H1 (cell line): Measurements from ENCODE around the gene MYOG. TPM values are rescaled to one million over a fixed set of nuclear protein-coding genes. Genes with fewer than 3 reads are reported as not detected.

Source experiments
- CTCF ChIA-PET: fragments of 300-600 bp; sonication (Branson Sonifier 250); formaldehyde crosslinking; loops from one replicate; lab custom pipeline; 2021; ENCODE audit not compliant: partially characterized antibody; lab: Charles Lee
- POLR2A ChIA-PET: fragments of 300-600 bp; sonication (Branson Sonifier 250); formaldehyde crosslinking; loops from one replicate; lab custom pipeline; 2021; ENCODE audit warnings: inconsistent platforms; ENCODE audit not compliant: partially characterized antibody; lab: Charles Lee
- DNase-seq, 2 experiments: peaks; one replicate each; pipeline versions ENCODE4 v3.0.0 to v3.0.0-alpha.2; 2010 to 2022; ENCODE audit warnings: low spot score in 2 of 2, low read depth in 1 of 2, mixed read lengths in 1 of 2
- FAIRE-seq: peaks from 2 replicates; lab custom pipeline; 2011; peaks lifted over from hg19 to GRCh38; lab: Jason Lieb, UNC
- H2AFZ ChIP-seq: 2 replicates; pipeline ENCODE4 v1.8.1; 2012; ENCODE audit warnings: low read length, inconsistent platforms
- H2AK5ac ChIP-seq: 2 replicates; pipeline ENCODE4 v1.6.1; 2013; ENCODE audit warnings: low read depth, low read length
- H2BK120ac ChIP-seq: replicated peaks from 2 replicates; pipeline ENCODE3; 2013; ENCODE audit warnings: low read depth, low read length, inconsistent platforms
- H2BK12ac ChIP-seq: 2 replicates; pipeline ENCODE4 v1.6.1; 2013; ENCODE audit warnings: low read depth, low read length
- H2BK15ac ChIP-seq: 2 replicates; pipeline ENCODE4 v1.6.1; 2013; ENCODE audit warnings: low read length
- H2BK20ac ChIP-seq: 2 replicates; pipeline ENCODE4 v1.6.1; 2013; ENCODE audit warnings: low read length
- H2BK5ac ChIP-seq: 2 replicates; pipeline ENCODE4 v1.6.1; 2013; ENCODE audit warnings: low read depth, low read length
- H3K14ac ChIP-seq: 2 replicates; pipeline ENCODE4 v1.6.1; 2013; ENCODE audit warnings: inconsistent platforms; ENCODE audit not compliant: insufficient read length
- H3K18ac ChIP-seq: 2 replicates; pipeline ENCODE4 v1.6.1; 2013; ENCODE audit warnings: low read length; ENCODE audit errors: extremely low read depth
- H3K23ac ChIP-seq: 2 replicates; pipeline ENCODE4 v1.6.1; 2013; ENCODE audit warnings: inconsistent platforms; ENCODE audit not compliant: insufficient read length
- H3K23me2 ChIP-seq: 2 replicates; pipeline ENCODE4 v1.6.1; 2013; ENCODE audit warnings: low read depth, low read length
- H3K27ac ChIP-seq: 2 replicates; pipeline ENCODE4 v1.6.1; 2011; ENCODE audit warnings: low read depth, low read length, inconsistent platforms
- H3K27me3 ChIP-seq, 4 experiments: replicated peaks in 1 of 4; 1 replicate in 1 of 4; 2 replicates in 3 of 4; pipeline versions ENCODE4 v1.6.1 to v1.8.1; 2011 to 2013; ENCODE audit warnings: low read length in 3 of 4, mild to moderate bottlenecking in 3 of 4, inconsistent platforms in 2 of 4, mixed read lengths in 2 of 4, moderate library complexity in 1 of 4; ENCODE audit not compliant: control insufficient read depth in 3 of 4, insufficient read depth in 3 of 4; ENCODE audit errors: extremely low read depth in 1 of 4
- H3K36me3 ChIP-seq, 4 experiments: 2 replicates each; pipeline versions ENCODE4 v1.6.1 to v1.8.1; 2011 to 2013; ENCODE audit warnings: mild to moderate bottlenecking in 4 of 4, low read length in 3 of 4, moderate library complexity in 2 of 4, control low read depth in 1 of 4, inconsistent platforms in 1 of 4; ENCODE audit not compliant: insufficient read depth in 4 of 4, control insufficient read depth in 2 of 4
- H3K4ac ChIP-seq: replicated peaks from 2 replicates; pipeline ENCODE3; 2013; ENCODE audit warnings: low read length, low read depth, mixed read lengths, inconsistent platforms; ENCODE audit not compliant: insufficient read length
- H3K4me1 ChIP-seq, 4 experiments: replicated peaks in 1 of 4; 1 replicate in 1 of 4; 2 replicates in 3 of 4; pipeline versions ENCODE4 v1.6.1 to v1.8.1; 2011 to 2013; ENCODE audit warnings: low read length in 3 of 4, inconsistent platforms in 2 of 4, mixed read lengths in 1 of 4; ENCODE audit not compliant: insufficient read depth in 4 of 4, control insufficient read depth in 3 of 4
- H3K4me2 ChIP-seq, 2 experiments: 2 replicates each; pipeline versions ENCODE4 v1.6.1 to v1.8.1; 2011 to 2013; ENCODE audit warnings: low read depth in 2 of 2, low read length in 2 of 2, control low read depth in 1 of 2, inconsistent platforms in 1 of 2, mild to moderate bottlenecking in 1 of 2; ENCODE audit not compliant: insufficient read depth in 1 of 2
- H3K4me3 ChIP-seq, 4 experiments: fragments of 200-600, 300-600 bp in 1 of 4; sonication (generic), shearing (Covaris generic), sonication (Bioruptor Twin) in 1 of 4; 2 replicates each; pipeline versions ENCODE4 v1.5.1 to v1.8.1; 2011 to 2016; ENCODE audit warnings: low read length in 4 of 4, low read depth in 3 of 4, control low read depth in 2 of 4, inconsistent platforms in 2 of 4, mild to moderate bottlenecking in 2 of 4, mixed read lengths in 1 of 4, moderate library complexity in 1 of 4; ENCODE audit not compliant: insufficient read depth in 2 of 4; ENCODE audit errors: extremely low read depth in 1 of 4
- H3K56ac ChIP-seq: replicated peaks from 2 replicates; pipeline ENCODE3; 2013; ENCODE audit warnings: low read depth, mild to moderate bottlenecking, mixed read lengths, low read length, inconsistent platforms; ENCODE audit not compliant: insufficient read length
- H3K79me1 ChIP-seq: 2 replicates; pipeline ENCODE4 v1.6.1; 2013; ENCODE audit warnings: low read depth, low read length, control low read depth
- H3K79me2 ChIP-seq, 2 experiments: 2 replicates each; pipeline versions ENCODE4 v1.6.1 to v1.8.1; 2012 to 2013; ENCODE audit warnings: low read length in 2 of 2, mild to moderate bottlenecking in 2 of 2, inconsistent platforms in 1 of 2; ENCODE audit not compliant: insufficient read depth in 2 of 2, control insufficient read depth in 1 of 2
- H3K9ac ChIP-seq, 4 experiments: replicated peaks in 1 of 4; 1 replicate in 1 of 4; 2 replicates in 3 of 4; pipeline versions ENCODE4 v1.6.1 to v1.8.1; 2011 to 2013; ENCODE audit warnings: low read depth in 3 of 4, low read length in 3 of 4, control low read depth in 2 of 4, mild to moderate bottlenecking in 2 of 4, moderate library complexity in 2 of 4, inconsistent platforms in 1 of 4; ENCODE audit errors: extremely low read depth in 1 of 4
- H3K9me3 ChIP-seq, 2 experiments: 2 replicates each; pipeline versions ENCODE4 v1.6.1 to v1.8.1; 2012 to 2013; ENCODE audit warnings: mild to moderate bottlenecking in 2 of 2, moderate library complexity in 2 of 2, control low read depth in 1 of 2, inconsistent platforms in 1 of 2, low read depth in 1 of 2, low read length in 1 of 2, mixed read lengths in 1 of 2; ENCODE audit not compliant: insufficient read depth in 2 of 2
- H4K20me1 ChIP-seq, 2 experiments: replicated peaks in 1 of 2; 2 replicates each; pipeline versions ENCODE3 to v1.8.1; 2011 to 2013; ENCODE audit warnings: inconsistent platforms in 2 of 2, low read length in 2 of 2, mild to moderate bottlenecking in 1 of 2; ENCODE audit not compliant: insufficient read depth in 2 of 2, control insufficient read depth in 1 of 2
- H4K5ac ChIP-seq: 2 replicates; pipeline ENCODE4 v1.6.1; 2013; ENCODE audit warnings: low read length, low read depth, mixed read lengths, inconsistent platforms; ENCODE audit not compliant: insufficient read length
- H4K8ac ChIP-seq: 2 replicates; pipeline ENCODE4 v1.8.0; 2013; ENCODE audit warnings: mild to moderate bottlenecking, moderate library complexity, low read length, inconsistent platforms; ENCODE audit not compliant: insufficient read depth; ENCODE audit errors: extremely low read depth
- H4K91ac ChIP-seq: replicated peaks from 2 replicates; pipeline ENCODE3; 2013; ENCODE audit warnings: low read length, mixed read lengths, inconsistent platforms; ENCODE audit not compliant: insufficient read length
- CREB1 ChIP-seq: IDR thresholded peaks from 2 replicates; pipeline ENCODE4 v1.6.1; 2012; ENCODE audit warnings: inconsistent platforms
- EP300 ChIP-seq, 2 experiments: IDR thresholded peaks; 1 replicate in 1 of 2; 2 replicates in 1 of 2; pipeline ENCODE4 v1.6.1; 2011 to 2012; ENCODE audit warnings: low read depth in 2 of 2, low read length in 2 of 2, mild to moderate bottlenecking in 2 of 2, borderline replicate concordance in 1 of 2, inconsistent platforms in 1 of 2, moderate library complexity in 1 of 2
- GABPA ChIP-seq: IDR thresholded peaks from 2 replicates; pipeline ENCODE4 v1.6.1; 2011; ENCODE audit warnings: mild to moderate bottlenecking, low read length, moderate library complexity, borderline replicate concordance; ENCODE audit not compliant: insufficient read depth
- HDAC2 ChIP-seq, 2 experiments: fragments of 300-600 bp in 1 of 2; sonication (generic) in 1 of 2; IDR thresholded peaks; 2 replicates each; pipeline ENCODE4 v1.6.1; 2011 to 2012; ENCODE audit warnings: low read depth in 2 of 2, low read length in 2 of 2, mild to moderate bottlenecking in 2 of 2, moderate library complexity in 2 of 2, borderline replicate concordance in 1 of 2, inconsistent platforms in 1 of 2
- KDM4A ChIP-seq: IDR thresholded peaks from one replicate; pipeline ENCODE4 v1.7.1; 2012; ENCODE audit warnings: low read depth, mild to moderate bottlenecking, moderate library complexity, low read length, inconsistent platforms; ENCODE audit not compliant: severe bottlenecking
- MAFK ChIP-seq: IDR thresholded peaks from 2 replicates; pipeline ENCODE4 v1.6.1; 2012; ENCODE audit warnings: low read depth, mild to moderate bottlenecking, improper control_type of control experiment, low read length
- RAD21 ChIP-seq, 2 experiments: IDR thresholded peaks in 1 of 2; conservative IDR thresholded peaks in 1 of 2; 2 replicates each; pipeline ENCODE4 v1.6.1; 2011; ENCODE audit warnings: low read depth in 2 of 2, low read length in 2 of 2, improper control_type of control experiment in 1 of 2, inconsistent platforms in 1 of 2, mild to moderate bottlenecking in 1 of 2, moderate library complexity in 1 of 2
- SUZ12 ChIP-seq: fragments of 200-600 bp; sonication (generic); IDR thresholded peaks from 2 replicates; pipeline ENCODE4 v1.6.1; 2012; ENCODE audit warnings: mild to moderate bottlenecking, inconsistent platforms, low read length, moderate library complexity, mixed read lengths
- WGBS, 2 experiments: shearing (Covaris generic) in 1 of 2; methylation state at CpG; one replicate each; pipeline versions ENCODE4 v1.1.6 to v1.1.7; 2013 to 2015; ENCODE audit warnings: low lambda C conversion rate in 2 of 2, mixed read lengths in 2 of 2, inconsistent platforms in 1 of 2, low coverage in 1 of 2, missing lambda C conversion rate in 1 of 2; ENCODE audit not compliant: insufficient replicate concordance in 2 of 2, insufficient coverage in 1 of 2, insufficient read length in 1 of 2; ENCODE audit errors: extremely low coverage in 1 of 2, missing lambda C conversion rate in 1 of 2; 5-methylcytosine and 5-hydroxymethylcytosine counted together
- polyA plus RNA-seq, 7 experiments: library from polyadenylated mRNA; depleted of rRNA in 3 of 7; stranded (reverse) in 5 of 7; unstranded in 2 of 7; fragments of >200 nt in 5 of 7; fragments of 200-250 nt in 2 of 7; gene quantifications; 1 replicate in 5 of 7; 2 replicates in 1 of 7; 4 replicates in 1 of 7; pipeline versions ENCODE4 v1.2.1 to v1.2.3, GENCODE V29; 2011 to 2013; ENCODE audit warnings: missing spikeins in 2 of 7, mixed read lengths in 2 of 7
- total RNA-seq: library from RNA; stranded (reverse); fragmentation: NEBNext Ultra II Directional; extraction: Animal tissue kit (Norgen Biotek cat#: 25700); gene quantifications from 2 replicates; pipeline ENCODE4 v1.2.1, GENCODE V29; 2021
- TF ChIP-seq, protein P1 (sequence below): IDR thresholded peaks from 2 replicates; pipeline ENCODE4 v1.6.1; 2012; ENCODE audit warnings: inconsistent platforms

MYOG gene
- total and polyA plus RNA-seq, 2 of the 8 experiments (the other 6 are each of a cell fraction or from before 2014, with no cell fraction given), result not detected

DNA sequence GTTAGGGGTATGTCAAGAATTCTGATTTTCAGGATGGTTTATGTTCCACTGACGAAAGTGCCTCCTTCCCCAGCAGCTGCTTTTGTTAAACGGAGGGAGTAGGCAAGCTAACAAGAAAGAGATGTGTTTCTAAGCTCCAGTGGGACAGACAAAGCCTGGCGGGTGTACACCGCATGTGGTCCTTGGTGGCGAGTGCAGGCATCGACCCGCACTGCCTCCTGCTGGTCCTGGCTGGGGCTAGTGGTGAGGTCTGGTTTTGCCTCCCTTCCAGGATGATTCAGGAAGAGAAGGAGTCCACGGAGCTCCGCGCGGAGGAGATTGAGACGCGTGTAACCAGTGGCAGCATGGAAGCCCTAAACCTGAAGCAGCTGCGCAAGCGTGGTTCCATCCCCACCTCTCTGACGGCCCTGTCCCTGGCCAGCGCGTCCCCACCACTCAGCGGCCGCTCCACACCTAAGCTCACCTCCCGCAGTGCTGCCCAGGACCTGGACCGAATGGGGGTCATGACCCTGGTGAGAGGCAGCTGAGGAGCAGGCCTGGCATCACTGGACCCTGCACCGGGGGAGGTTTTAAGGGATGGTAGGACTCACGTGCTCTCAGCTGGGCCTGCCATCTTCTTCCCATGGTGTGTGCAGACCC is 30.5 kb downstream of the MYOG start:
- H3K18ac ChIP-seq, result peak overlapping the region; percentile 76
- no peak overlapping the region for H3K4me3 ChIP-seq
- no peak overlapping the region; the same call in 1 of the 2 replicates for H2BK15ac ChIP-seq
- H3K4me1 ChIP-seq, result peaks cover 10 to 25% (median 20%) of the 10 kb centered on the region in 4 experiments
- no peaks in the 10 kb centered on the region for H3K79me2 ChIP-seq
- no peak overlapping the region for H4K5ac ChIP-seq
- H3K4ac ChIP-seq, result peak overlapping the region; percentile 32
- peak overlapping the region; percentile 24 for H2BK120ac ChIP-seq
- ChIA-PET CTCF (interaction anchor here (0.5 to 49.7 kb wide), 19 partner anchors 1 to 1460 kb away, joined by 3 to 1089 read pairs (median 4); partner anchors contain the start of genes ADORA1, MYBPH, MYOG and PPFIA4), POLR2A (interaction anchor here (0.6 to 1.4 kb wide), 5 partner anchors 9 to 161 kb away, joined by 3 to 4 read pairs (median 3); no protein-coding TSS in a partner anchor)
- H3K9me3 ChIP-seq, result no peaks in the 10 kb centered on the region
- peak overlapping the region; percentile 26 for H3K56ac ChIP-seq
- H2AFZ ChIP-seq, result no peak overlapping the region
- H3K4me2 ChIP-seq, result peak overlapping the region; percentile 34 to 39; a peak in 2 of 4 replicates
- H4K91ac ChIP-seq, result peak overlapping the region; percentile 96
- peak overlapping the region; percentile 50; the same call in 1 of the 2 replicates for H2BK5ac ChIP-seq
- peak overlapping the region; percentile 43 for H4K8ac ChIP-seq
- peak in 1 of 2 experiments; percentile 75 for DNase-seq
- H3K36me3 ChIP-seq, result no peaks in the 10 kb centered on the region; a peak in 2 of 8 replicates
- H3K23ac ChIP-seq, result no peak overlapping the region
- no peaks in the 10 kb centered on the region for H3K23me2 ChIP-seq
- H3K79me1 ChIP-seq, result no peaks in the 10 kb centered on the region
- no peak overlapping the region for H3K14ac ChIP-seq
- FAIRE-seq, result no peak
- H2AK5ac ChIP-seq, result no peak overlapping the region; the same call in 1 of the 2 replicates
- peak overlapping the region; percentile 91; the same call in 1 of the 2 replicates for H2BK12ac ChIP-seq
- H3K27ac ChIP-seq, result no peak overlapping the region
- H3K27me3 ChIP-seq, result no peaks in the 10 kb centered on the region
- WGBS, 2 experiments, result 72% methylated on average over 24 of the region's 24 CpGs; no CpG with 5 or more reads in 1 of the 2 experiments
- H3K9ac ChIP-seq, result no peak overlapping the region
- H4K20me1 ChIP-seq, result no peaks in the 10 kb centered on the region
- H2BK20ac ChIP-seq, result peak overlapping the region; percentile 82
- TF ChIP-seq GABPA, result 0 out of 2 replicates have a peak, but pooled peaks have one; percentile 27
- no peak for TF ChIP-seq MAFK
- TF ChIP-seq CREB1, result 0 out of 2 replicates have a peak, but pooled peaks have one; percentile 25
- peak; percentile 24 to 47; a peak in 2 of 4 replicates for TF ChIP-seq RAD21 (IDR thresholded peaks at IDR 0.05 in 1 of 2, conservative IDR thresholded peaks at IDR 0.05 in 1 of 2; ENCODE audit: low read depth in 2 of 2, low read length in 2 of 2)
- TF ChIP-seq, protein P1, sequence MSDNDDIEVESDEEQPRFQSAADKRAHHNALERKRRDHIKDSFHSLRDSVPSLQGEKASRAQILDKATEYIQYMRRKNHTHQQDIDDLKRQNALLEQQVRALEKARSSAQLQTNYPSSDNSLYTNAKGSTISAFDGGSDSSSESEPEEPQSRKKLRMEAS, result 0 out of 2 replicates have a peak, but pooled peaks have one; percentile 47
- TF ChIP-seq HDAC2 (IDR thresholded peaks at IDR 0.05; ENCODE audit: borderline replicate concordance in 1 of 2, low read depth in 2 of 2, low read length in 2 of 2), result 0 out of 4 replicates have a peak, but pooled peaks of 1 of the 2 experiments have one; percentile 43
- no peak for TF ChIP-seq SUZ12
- TF ChIP-seq KDM4A, result no peak
- TF ChIP-seq EP300 (IDR thresholded peaks at IDR 0.05; ENCODE audit: borderline replicate concordance in 1 of 2, low read depth in 2 of 2, low read length in 2 of 2), result no peak
